NCI-H345 (cell line): Measurements from ENCODE around the gene DAPP1.
"Not testable (repeated sequence)": the region's sequence is repeated elsewhere in the genome, so short reads cannot be mapped to it uniquely, and the experiment has no call there.

Source experiments
- DNase-seq: peaks from one replicate; lab custom pipeline; 2025; lab: John Stamatoyannopoulos, UW

DAPP1 gene, protein sequence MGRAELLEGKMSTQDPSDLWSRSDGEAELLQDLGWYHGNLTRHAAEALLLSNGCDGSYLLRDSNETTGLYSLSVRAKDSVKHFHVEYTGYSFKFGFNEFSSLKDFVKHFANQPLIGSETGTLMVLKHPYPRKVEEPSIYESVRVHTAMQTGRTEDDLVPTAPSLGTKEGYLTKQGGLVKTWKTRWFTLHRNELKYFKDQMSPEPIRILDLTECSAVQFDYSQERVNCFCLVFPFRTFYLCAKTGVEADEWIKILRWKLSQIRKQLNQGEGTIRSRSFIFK

DNA sequence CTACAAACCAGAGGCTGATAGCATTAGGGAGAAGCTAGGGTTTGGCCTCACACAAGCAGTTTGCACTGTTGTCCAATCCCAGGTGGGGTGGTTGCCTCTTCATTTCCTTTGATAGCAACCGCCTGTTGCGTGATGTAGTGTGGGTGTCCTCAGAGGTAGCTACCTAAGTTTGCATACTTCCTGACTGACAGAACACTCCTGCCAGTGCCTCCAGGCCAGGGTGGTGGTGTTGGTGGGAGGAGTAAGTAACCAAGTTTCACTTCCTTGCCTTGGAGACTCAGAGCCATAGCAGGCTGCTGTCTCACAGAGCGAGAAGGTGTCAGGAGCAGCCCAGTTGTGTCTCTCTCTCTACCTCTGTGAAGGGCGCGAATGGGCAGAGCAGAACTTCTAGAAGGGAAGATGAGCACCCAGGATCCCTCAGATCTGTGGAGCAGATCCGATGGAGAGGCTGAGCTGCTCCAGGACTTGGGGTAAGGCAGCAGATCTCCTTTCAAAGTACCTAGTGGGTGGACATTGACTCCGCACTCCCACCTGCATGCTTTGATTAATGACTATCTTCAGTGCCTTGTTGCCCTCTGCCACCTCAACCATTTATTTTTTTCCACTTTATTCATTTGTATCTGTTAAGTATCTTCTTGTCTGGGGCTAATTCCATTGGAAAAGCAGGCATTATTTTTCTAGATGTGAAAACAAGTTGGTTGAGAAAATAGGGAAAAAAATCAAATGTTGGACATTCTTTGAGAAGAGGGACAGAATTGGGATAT, at the start of gene DAPP1:
TSS of gene DAPP1 (plus strand) at position 283 of the 764 bp plus-strand sequence. CDS start at position 370, 87 bp downstream.
- no peak for DNase-seq

DNA sequence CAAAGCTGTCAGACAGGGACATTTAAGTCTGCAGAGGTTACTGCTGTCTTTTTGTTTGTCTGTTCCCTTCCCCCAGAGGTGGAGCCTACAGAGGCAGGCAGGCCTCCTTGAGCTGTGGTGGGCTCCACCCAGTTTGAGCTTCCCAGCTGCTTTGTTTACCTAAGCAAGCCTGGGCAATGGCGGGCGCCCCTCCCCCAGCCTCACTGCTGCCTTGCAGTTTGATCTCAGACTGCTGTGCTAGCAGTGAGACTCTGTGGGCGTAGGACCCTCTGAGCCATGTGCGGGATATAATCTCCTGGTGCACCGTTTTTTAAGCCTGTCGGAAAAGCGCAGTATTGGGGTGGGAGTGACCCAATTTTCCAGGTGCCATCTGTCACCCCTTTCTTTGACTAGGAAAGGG, 45.8 kb upstream of the DAPP1 start:
- not testable (repeated sequence) for DNase-seq

- no peak for DNase-seq
These were observed 32.7 kb upstream of the DAPP1 start for GRCh38 chr4:99783940-99784339.

GRCh38 chr4:99784842-99785241, 31.8 kb upstream of the DAPP1 start:
- no peak for DNase-seq

GRCh38 chr4:99790796-99791617, 25.6 kb upstream of the DAPP1 start:
- peak; percentile 83 for DNase-seq

GRCh38 chr4:99800332-99801004, 16.2 kb upstream of the DAPP1 start:
- no peak for DNase-seq

- DNase-seq, result no peak
These were observed 15.5 kb upstream of the DAPP1 start for GRCh38 chr4:99801005-99801699.

DNA sequence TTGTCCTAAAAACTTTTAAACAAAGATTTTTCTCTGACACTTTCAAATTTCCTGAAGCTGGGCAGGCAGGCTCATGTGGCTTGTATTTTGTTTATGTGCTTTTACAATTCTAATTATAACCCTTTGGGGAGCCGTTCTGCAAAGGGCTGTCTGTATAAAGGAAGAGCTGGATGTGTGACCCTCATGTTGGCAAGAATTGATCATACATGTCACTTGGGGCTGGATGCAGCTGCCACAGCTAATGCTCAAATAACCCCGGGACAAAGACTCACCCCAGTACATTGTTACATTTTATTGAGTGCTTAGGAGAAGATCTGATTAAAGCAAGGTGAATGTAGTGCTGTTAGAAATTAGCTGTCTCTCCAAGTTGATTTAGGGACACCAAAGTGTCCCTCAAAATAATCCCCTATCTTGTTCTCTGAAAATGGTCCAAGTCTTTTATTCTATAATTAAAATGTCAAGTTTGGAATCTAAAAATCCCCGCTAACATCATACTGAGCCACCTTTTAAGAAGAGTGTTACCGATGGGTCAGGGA, 13.0 kb upstream of the DAPP1 start:
- DNase-seq, result peak; percentile 28

DNA sequence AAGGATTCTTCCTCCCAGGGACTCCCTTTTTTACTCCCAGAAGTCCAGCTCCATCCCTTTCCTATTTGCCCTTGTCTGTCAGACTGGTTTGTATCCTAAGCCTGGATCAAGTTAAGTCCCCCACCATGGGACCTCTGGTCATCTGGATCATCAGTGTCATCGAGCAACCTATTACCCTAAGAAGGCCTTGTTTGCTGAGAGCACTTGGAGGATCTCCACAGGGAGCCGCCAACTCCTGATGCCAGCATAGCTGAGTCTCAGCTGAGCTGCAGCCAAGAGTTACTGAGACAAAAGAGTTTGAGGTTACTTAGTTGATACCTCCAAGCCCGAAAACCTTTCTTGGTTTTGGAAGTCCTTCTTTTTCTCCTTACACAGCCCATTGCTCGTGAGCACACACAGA, 10.1 kb upstream of the DAPP1 start:
- DNase-seq, result no peak

- DNase-seq, result no peak
These were observed 9.0 kb upstream of the DAPP1 start for GRCh38 chr4:99807666-99808065.

DNA sequence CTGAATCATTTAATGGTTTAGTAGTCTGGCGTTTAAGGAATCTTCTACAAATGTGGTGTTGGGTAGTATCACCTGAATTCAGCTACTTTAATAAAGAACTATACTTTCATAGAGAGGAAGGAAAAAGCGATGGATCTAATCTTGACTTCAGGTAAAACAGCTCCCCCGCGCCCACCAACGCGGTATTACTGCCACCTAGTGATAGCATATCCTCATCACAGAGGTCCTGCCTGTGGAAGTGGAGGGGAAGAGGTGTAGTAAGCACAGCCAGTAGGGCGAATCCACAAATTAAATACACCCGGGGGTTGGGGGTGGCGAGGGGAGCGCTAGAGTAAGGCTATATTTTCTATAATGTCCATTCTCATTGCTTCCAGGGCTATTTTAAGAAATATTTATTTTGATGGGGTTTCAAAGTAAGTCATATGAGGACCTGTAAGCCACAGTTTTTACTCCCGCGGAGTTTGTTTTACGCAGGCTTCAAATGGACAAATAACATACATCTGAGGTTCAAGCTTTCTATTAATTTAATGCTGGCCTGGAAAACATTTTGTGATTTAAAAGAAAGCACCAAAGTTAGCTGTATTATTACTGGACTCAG, 8.3 kb upstream of the DAPP1 start:
- DNase-seq, result peak; percentile 45

DNA sequence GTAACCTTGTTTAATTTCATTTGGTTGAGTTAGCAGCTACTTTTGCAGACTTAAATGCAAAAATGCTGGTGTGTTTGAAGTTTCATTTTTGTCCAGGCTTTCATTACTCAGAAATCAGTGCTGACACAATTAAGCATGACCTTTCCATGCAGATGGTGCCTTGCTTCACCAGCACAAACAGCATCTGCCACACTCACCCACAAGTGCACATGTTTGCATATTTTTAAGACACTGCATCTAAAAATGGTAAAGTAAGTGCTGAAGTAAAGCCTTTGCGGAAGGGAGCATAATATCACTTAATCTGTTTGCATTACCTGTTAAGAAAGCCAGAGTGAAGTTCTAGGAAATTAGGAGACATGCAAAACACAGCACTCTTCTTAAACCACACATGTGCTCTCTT, 7.3 kb upstream of the DAPP1 start:
- DNase-seq, result no peak

DNA sequence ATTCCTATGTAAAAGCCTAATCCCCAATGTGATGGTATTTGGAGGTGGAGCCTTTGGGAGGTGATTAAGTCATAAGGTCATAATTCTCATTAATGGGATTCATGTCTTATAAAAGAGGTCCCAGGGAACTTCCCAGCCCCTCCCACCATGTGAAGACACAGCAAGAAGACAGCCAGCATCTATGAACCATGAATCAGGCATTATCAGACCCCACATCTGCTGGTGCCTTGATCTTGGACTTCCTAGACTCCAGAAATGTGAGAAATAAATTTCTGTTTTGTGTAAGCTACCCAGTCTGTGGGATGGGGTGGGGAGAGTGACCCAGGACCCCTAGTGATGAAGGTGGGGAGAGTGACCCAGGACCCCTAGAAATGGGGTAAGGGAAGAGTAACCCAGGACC, 6.1 kb upstream of the DAPP1 start:
- no peak for DNase-seq

DNA sequence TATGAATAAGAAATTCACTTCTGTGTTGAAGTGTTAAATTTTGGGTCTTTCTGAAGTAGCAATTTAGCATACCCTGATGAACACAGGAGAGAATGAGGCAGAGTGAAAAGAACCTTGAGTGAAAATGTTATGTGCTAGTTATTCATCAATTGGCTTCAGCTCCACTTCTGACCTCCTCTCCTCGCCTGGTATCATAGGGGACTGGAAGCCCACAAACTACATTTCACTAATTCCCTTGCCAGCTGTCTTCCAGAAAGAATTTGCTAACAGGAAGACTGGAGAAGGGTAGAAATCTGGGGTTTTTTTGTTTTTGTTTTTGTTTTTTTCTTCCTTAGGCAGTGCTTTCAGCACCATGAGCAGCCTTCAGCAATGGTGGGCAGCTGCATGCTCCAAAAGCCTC, 5.5 kb upstream of the DAPP1 start:
- DNase-seq, result no peak

GRCh38 chr4:99811850-99812249, 4.8 kb upstream of the DAPP1 start:
- DNase-seq, result no peak

GRCh38 chr4:99815597-99816011, 1.0 kb upstream of the DAPP1 start:
- DNase-seq, result peak; percentile 78

- DNase-seq, result no peak
These were observed 773 bp downstream of the DAPP1 start for GRCh38 chr4:99817309-99817890.

DNA sequence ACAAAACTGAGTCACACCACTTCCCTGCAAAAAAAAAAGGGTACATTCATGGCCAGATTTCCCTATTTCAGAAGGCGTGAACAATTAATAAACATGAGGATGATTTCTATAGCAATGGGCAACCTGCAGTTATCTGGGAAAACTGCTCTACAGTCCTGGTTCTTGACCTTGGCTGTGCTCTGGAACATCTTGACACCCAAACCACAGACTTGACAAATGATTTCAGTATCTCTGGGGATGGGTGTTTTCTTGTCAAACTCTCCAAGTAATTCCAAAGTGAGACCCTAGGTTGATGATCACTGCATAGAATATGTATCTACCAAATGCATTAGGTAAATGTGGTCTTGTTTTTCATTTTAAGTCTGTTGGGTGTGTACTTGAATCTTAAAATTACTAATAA, 2.0 kb downstream of the DAPP1 start:
- no peak for DNase-seq

- no peak for DNase-seq
These were observed 5.4 kb downstream of the DAPP1 start for GRCh38 chr4:99821918-99822503.

- DNase-seq, result no peak
These were observed 6.1 kb downstream of the DAPP1 start for GRCh38 chr4:99822734-99823133.
